ENCODE results near the gene ATP2C2.
"Not testable (repeated sequence)": the region's sequence is repeated elsewhere in the genome, so short reads cannot be mapped to it uniquely, and the experiment has no call there.

The ATP2C2 gene

GRCh38 chr16:84451010-84451676, 82.8 kb downstream of the ATP2C2 start:
- not testable (repeated sequence) for DNase-seq (ENCODE audit: low spot score)

GRCh38 chr16:84451781-84452180, 83.4 kb downstream of the ATP2C2 start:
- DNase-seq (ENCODE audit: low spot score): no peak

GRCh38 chr16:84453061-84453752, 84.9 kb downstream of the ATP2C2 start:
- DNase-seq (ENCODE audit: low spot score): no peak

GRCh38 chr16:84454611-84455010, 86.3 kb downstream of the ATP2C2 start:
- no peak for DNase-seq (ENCODE audit: low spot score)

GRCh38 chr16:84455031-84455430, 86.7 kb downstream of the ATP2C2 start:
- no peak for DNase-seq (ENCODE audit: low spot score)

- DNase-seq (ENCODE audit: low spot score): no peak
Observed at GRCh38 chr16:84458606-84459532, 90.5 kb downstream of the ATP2C2 start.

- no peak for DNase-seq (ENCODE audit: low spot score)
Observed at GRCh38 chr16:84459533-84459894, 91.2 kb downstream of the ATP2C2 start.

- no peak for DNase-seq (ENCODE audit: low spot score)
Observed at GRCh38 chr16:84459941-84460405, 91.6 kb downstream of the ATP2C2 start.

- DNase-seq (ENCODE audit: low spot score): no peak
Observed at GRCh38 chr16:84460406-84461028, 92.2 kb downstream of the ATP2C2 start.

- no peak for DNase-seq (ENCODE audit: low spot score)
Observed at GRCh38 chr16:84461029-84461412, 92.7 kb downstream of the ATP2C2 start.

- no peak for DNase-seq (ENCODE audit: low spot score)
Observed at GRCh38 chr16:84461413-84462295, 93.3 kb downstream of the ATP2C2 start.

- no peak for DNase-seq (ENCODE audit: low spot score)
Observed at GRCh38 chr16:84462296-84463210, 94.2 kb downstream of the ATP2C2 start.

GRCh38 chr16:84463221-84463620, 94.9 kb downstream of the ATP2C2 start:
- no peak for DNase-seq (ENCODE audit: low spot score)

- no peak for DNase-seq (ENCODE audit: low spot score)
Observed at GRCh38 chr16:84464116-84464515, 95.8 kb downstream of the ATP2C2 start.

- DNase-seq (ENCODE audit: low spot score): no peak
Observed at GRCh38 chr16:84465154-84465553, 96.8 kb downstream of the ATP2C2 start.

GRCh38 chr16:84466692-84467091, 98.4 kb downstream of the ATP2C2 start:
- no peak for DNase-seq (ENCODE audit: low spot score)

- no peak for DNase-seq (ENCODE audit: low spot score)
Observed at GRCh38 chr16:84467256-84467655, 98.9 kb downstream of the ATP2C2 start.

- no peak for DNase-seq (ENCODE audit: low spot score)
Observed at GRCh38 chr16:84467709-84468108, 99.4 kb downstream of the ATP2C2 start.

- no peak for DNase-seq (ENCODE audit: low spot score)
Observed at GRCh38 chr16:84471316-84471715, 103.0 kb downstream of the ATP2C2 start.

GRCh38 chr16:84471966-84472365, 103.6 kb downstream of the ATP2C2 start:
- no peak for DNase-seq (ENCODE audit: low spot score)
